Liver (tissue), 3 donors: ENCODE results near the gene CPZ.

ENCODE experiments used
- GABPA ChIP-seq, 2 donors: IDR thresholded peaks in 1 of 2; conservative IDR thresholded peaks in 1 of 2; 2 replicates each; pipeline ENCODE4 v1.6.1; 2016; ENCODE audit warnings: antibody characterized with exemption in 2 of 2, mild to moderate bottlenecking in 1 of 2, moderate library complexity in 1 of 2
- HNF4A ChIP-seq, 2 donors: conservative IDR thresholded peaks; 2 replicates each; pipeline ENCODE4 v1.6.1; 2016; ENCODE audit warnings: antibody characterized with exemption in 2 of 2, mild to moderate bottlenecking in 2 of 2
- JUND ChIP-seq, 2 donors: IDR thresholded peaks; 2 replicates each; pipeline ENCODE4 v1.6.1; 2016; ENCODE audit warnings: antibody characterized with exemption in 2 of 2
- RAD21 ChIP-seq, 2 donors: IDR thresholded peaks; 2 replicates each; pipeline ENCODE4 v1.6.1; 2016; ENCODE audit warnings: antibody characterized with exemption in 2 of 2, mild to moderate bottlenecking in 2 of 2
- RXRA ChIP-seq, 2 donors: IDR thresholded peaks; 2 replicates each; pipeline ENCODE4 v1.6.1; 2017 to 2018; ENCODE audit warnings: antibody characterized with exemption in 2 of 2, mild to moderate bottlenecking in 1 of 2
- SP1 ChIP-seq: IDR thresholded peaks from 2 replicates; pipeline ENCODE4 v1.6.1; 2018; ENCODE audit warnings: antibody characterized with exemption, mild to moderate bottlenecking
- TAF1 ChIP-seq: conservative IDR thresholded peaks from 2 replicates; pipeline ENCODE4 v1.6.1; 2016; ENCODE audit warnings: antibody characterized with exemption, mild to moderate bottlenecking
- YY1 ChIP-seq: IDR thresholded peaks from 2 replicates; pipeline ENCODE4 v1.6.1; 2016; ENCODE audit warnings: antibody characterized with exemption, mild to moderate bottlenecking
- TF ChIP-seq, protein P1 (sequence below): fragments of 150-350 bp; IDR thresholded peaks from 2 replicates; pipeline ENCODE4 v1.5.1; 2017; ENCODE audit warnings: improper control_type of control experiment, low read depth, low read length; ENCODE audit not compliant: missing input control
- TF ChIP-seq, protein P2 (sequence below): IDR thresholded peaks from 2 replicates; pipeline ENCODE4 v1.6.1; 2016; ENCODE audit warnings: antibody characterized with exemption
- TF ChIP-seq, protein P3 (sequence below): IDR thresholded peaks from 2 replicates; pipeline ENCODE4 v1.6.1; 2016; ENCODE audit warnings: antibody characterized with exemption, mild to moderate bottlenecking
- TF ChIP-seq, protein P4 (sequence below): IDR thresholded peaks from 2 replicates; pipeline ENCODE4 v1.6.1; 2016; ENCODE audit warnings: antibody characterized with exemption
- donor health status: healthy.
- donor health status: healthy.

DNA sequence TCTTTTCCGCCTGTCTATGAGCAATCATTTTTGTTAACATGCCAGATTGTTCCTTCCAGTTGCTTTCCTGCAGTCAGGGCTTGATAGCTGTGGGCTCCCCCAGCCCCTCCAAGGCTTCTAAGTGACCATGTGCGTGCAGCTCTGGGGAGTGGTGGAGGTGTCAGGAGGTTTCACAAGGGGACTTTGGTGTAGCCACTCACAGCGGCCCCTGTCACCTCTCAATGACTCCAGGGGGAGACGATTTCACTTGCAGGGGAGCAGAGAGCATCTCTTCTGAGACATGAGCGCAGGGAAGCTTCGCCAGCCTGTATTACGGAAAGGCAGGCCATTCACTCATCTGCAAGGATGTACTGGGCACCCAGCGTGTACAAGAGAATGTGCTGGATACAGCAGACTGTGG is 15.5 kb upstream of the CPZ start:
- TF ChIP-seq SP1 (no peak), JUND (IDR thresholded peaks at IDR 0.05) (no peak), YY1 (no peak), GABPA (IDR thresholded peaks at IDR 0.05 in 1 of 2, conservative IDR thresholded peaks at IDR 0.05 in 1 of 2) (no peak), TAF1 (no peak), RXRA (IDR thresholded peaks at IDR 0.05) (no peak), RAD21 (IDR thresholded peaks at IDR 0.05) (no peak), HNF4A (conservative IDR thresholded peaks at IDR 0.05) (no peak)
- TF ChIP-seq, protein P1, sequence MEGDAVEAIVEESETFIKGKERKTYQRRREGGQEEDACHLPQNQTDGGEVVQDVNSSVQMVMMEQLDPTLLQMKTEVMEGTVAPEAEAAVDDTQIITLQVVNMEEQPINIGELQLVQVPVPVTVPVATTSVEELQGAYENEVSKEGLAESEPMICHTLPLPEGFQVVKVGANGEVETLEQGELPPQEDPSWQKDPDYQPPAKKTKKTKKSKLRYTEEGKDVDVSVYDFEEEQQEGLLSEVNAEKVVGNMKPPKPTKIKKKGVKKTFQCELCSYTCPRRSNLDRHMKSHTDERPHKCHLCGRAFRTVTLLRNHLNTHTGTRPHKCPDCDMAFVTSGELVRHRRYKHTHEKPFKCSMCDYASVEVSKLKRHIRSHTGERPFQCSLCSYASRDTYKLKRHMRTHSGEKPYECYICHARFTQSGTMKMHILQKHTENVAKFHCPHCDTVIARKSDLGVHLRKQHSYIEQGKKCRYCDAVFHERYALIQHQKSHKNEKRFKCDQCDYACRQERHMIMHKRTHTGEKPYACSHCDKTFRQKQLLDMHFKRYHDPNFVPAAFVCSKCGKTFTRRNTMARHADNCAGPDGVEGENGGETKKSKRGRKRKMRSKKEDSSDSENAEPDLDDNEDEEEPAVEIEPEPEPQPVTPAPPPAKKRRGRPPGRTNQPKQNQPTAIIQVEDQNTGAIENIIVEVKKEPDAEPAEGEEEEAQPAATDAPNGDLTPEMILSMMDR: no peak
- TF ChIP-seq, protein P2, sequence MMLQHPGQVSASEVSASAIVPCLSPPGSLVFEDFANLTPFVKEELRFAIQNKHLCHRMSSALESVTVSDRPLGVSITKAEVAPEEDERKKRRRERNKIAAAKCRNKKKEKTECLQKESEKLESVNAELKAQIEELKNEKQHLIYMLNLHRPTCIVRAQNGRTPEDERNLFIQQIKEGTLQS: no peak
- TF ChIP-seq, protein P3, sequence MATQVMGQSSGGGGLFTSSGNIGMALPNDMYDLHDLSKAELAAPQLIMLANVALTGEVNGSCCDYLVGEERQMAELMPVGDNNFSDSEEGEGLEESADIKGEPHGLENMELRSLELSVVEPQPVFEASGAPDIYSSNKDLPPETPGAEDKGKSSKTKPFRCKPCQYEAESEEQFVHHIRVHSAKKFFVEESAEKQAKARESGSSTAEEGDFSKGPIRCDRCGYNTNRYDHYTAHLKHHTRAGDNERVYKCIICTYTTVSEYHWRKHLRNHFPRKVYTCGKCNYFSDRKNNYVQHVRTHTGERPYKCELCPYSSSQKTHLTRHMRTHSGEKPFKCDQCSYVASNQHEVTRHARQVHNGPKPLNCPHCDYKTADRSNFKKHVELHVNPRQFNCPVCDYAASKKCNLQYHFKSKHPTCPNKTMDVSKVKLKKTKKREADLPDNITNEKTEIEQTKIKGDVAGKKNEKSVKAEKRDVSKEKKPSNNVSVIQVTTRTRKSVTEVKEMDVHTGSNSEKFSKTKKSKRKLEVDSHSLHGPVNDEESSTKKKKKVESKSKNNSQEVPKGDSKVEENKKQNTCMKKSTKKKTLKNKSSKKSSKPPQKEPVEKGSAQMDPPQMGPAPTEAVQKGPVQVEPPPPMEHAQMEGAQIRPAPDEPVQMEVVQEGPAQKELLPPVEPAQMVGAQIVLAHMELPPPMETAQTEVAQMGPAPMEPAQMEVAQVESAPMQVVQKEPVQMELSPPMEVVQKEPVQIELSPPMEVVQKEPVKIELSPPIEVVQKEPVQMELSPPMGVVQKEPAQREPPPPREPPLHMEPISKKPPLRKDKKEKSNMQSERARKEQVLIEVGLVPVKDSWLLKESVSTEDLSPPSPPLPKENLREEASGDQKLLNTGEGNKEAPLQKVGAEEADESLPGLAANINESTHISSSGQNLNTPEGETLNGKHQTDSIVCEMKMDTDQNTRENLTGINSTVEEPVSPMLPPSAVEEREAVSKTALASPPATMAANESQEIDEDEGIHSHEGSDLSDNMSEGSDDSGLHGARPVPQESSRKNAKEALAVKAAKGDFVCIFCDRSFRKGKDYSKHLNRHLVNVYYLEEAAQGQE: no peak
- TF ChIP-seq, protein P4, sequence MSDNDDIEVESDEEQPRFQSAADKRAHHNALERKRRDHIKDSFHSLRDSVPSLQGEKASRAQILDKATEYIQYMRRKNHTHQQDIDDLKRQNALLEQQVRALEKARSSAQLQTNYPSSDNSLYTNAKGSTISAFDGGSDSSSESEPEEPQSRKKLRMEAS: no peak
